Activated T-helper 2 cell treated with anti-CD3 and anti-CD28 coated beads, Interferon-gamma antibody, Interleukin-2, Interleukin-4, amounts not matched to agents 10 μg/mL and 5 μg/mL and 100 μg/mL, durations not matched to agents 14 hours and 24 hours and 36 hours (primary cell): ENCODE results near the gene SYNDIG1L. TPM values are rescaled to one million over a fixed set of nuclear protein-coding genes. Genes with fewer than 3 reads are reported as not detected.

Experiments
- DNase-seq: peaks from one replicate; pipeline ENCODE4 v3.0.0; 2021; ENCODE audit warnings: low spot score
- H3K27ac Mint-ChIP-seq: one replicate; pipeline ENCODE4 v1.8.0; 2021; ENCODE audit warnings: mixed read lengths
- H3K27me3 Mint-ChIP-seq: one replicate; pipeline ENCODE4 v1.8.0; 2021; ENCODE audit warnings: low read depth, mixed read lengths
- H3K36me3 Mint-ChIP-seq: one replicate; pipeline ENCODE4 v1.8.0; 2021; ENCODE audit warnings: low read depth, mixed read lengths
- H3K4me1 Mint-ChIP-seq: one replicate; pipeline ENCODE4 v1.8.0; 2021; ENCODE audit warnings: low read depth, mixed read lengths
- H3K4me3 Mint-ChIP-seq: one replicate; pipeline ENCODE4 v1.8.0; 2021; ENCODE audit warnings: low read depth, mild to moderate bottlenecking, moderate library complexity, mixed read lengths
- H3K9me3 Mint-ChIP-seq: one replicate; pipeline ENCODE4 v1.8.0; 2021; ENCODE audit warnings: mixed read lengths
- intact Hi-C: fragments of 100-400 bp; cut with micrococcal nuclease; formaldehyde crosslinking; loops from one replicate; pipeline ENCODE4 v1.15.1; 2023
- total RNA-seq: library from RNA; stranded (reverse); gene quantifications from 2 replicates; pipeline ENCODE4 v1.2.3, GENCODE V29; 2022

Gene SYNDIG1L
- total RNA-seq, 1 donor from 2014 or later: not detected

DNA sequence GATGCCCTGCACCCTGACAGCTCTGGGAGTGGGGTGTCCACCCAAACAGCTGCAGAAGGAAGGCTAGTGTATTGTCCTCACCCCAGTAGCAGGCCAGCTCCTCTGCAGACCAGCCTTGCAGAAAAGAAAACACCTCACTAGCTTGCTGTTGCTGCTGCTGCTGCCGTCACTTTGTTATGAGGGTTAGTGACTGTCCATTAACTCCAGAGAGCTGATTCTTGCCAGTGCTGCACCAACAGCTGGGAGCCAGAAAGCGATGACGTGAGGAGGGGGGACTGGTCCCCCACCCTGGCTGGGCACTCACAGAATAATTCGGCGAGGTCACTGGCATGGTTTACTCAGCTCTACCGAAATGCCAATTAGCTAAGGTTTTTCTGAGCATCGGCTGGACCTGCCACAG is 2.8 kb downstream of the SYNDIG1L start:
- H3K27me3 Mint-ChIP-seq: peaks cover 23% of the 10 kb centered on the region
- intact Hi-C loops: no loop called here
- peaks cover 2% of the 10 kb centered on the region for H3K4me1 Mint-ChIP-seq
- H3K27ac Mint-ChIP-seq: no peak overlapping the region
- H3K36me3 Mint-ChIP-seq: no peaks in the 10 kb centered on the region
- DNase-seq: no peak
- no peaks in the 10 kb centered on the region for H3K9me3 Mint-ChIP-seq
- H3K4me3 Mint-ChIP-seq: no peak overlapping the region

DNA sequence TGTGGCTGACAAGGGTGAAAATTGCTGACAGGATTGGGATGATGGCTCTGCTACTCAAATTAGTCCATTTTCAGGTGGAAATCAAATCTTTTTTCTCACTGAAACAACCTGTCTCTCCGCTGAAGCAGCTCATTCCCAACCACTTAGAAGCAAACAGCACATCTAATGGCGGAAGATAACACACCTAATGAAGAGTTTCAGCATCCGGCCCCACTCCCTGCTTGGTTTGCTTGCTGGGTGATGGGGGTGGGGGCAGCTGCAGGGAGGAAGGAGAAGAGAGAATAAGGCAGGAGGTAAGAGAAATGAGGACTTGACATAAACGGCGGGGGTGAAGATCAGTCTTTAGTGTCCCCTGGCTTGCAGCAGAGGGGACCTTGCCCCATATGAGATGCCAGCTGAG is 4.0 kb downstream of the SYNDIG1L start:
- H3K27ac Mint-ChIP-seq: no peak overlapping the region
- DNase-seq: no peak
- intact Hi-C loops: no loop called here
- H3K4me3 Mint-ChIP-seq: no peak overlapping the region
- H3K27me3 Mint-ChIP-seq: peaks cover 18% of the 10 kb centered on the region
- peaks cover 2% of the 10 kb centered on the region for H3K4me1 Mint-ChIP-seq
- H3K9me3 Mint-ChIP-seq: no peaks in the 10 kb centered on the region
- no peaks in the 10 kb centered on the region for H3K36me3 Mint-ChIP-seq

DNA sequence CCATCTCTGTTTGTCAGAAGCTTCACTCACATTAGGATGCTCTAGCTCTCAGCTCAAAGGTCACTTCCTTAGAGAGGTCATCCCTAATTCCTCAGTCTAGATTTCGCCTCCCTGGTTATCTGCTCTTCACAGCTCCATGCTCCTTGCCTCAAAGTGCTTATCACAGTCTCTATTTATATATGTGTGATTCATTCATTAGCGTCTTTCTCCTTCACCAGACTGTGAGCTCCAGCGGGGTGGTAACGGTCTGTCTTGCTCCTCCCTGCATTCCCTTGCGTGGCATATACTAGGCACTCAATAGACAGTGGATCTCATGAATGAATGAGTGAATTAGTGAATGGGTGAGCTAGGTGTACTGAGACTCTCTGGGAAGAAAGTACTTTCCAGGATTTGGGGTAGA is 6.9 kb downstream of the SYNDIG1L start:
- Mint-ChIP-seq H3K27me3 (peaks cover 14% of the 10 kb centered on the region), H3K36me3 (no peaks in the 10 kb centered on the region), H3K4me1 (no peaks in the 10 kb centered on the region), H3K27ac (no peak overlapping the region), H3K4me3 (no peak overlapping the region), H3K9me3 (no peaks in the 10 kb centered on the region)
- intact Hi-C loops: no loop called here
- no peak for DNase-seq

DNA sequence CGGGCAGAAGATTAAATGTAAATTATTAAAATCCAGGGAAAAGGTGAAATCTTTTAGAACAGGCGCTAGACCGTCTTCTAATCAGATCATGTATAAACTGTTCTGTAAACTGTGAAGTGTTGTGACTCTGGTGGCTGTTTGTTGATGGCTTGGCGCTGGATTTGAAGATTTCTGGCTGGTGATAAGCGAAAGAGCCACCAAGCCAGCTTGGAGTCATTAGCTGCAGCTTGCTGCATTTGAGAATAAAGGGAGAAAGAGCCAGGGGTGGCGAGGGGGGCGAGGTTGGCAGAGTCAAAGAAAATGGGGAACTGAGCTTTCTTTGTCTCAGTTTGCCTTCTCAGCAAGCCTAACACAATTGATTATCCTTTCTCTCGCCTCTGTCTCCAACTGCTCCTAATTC is 8.0 kb downstream of the SYNDIG1L start:
- peaks cover 15% of the 10 kb centered on the region for H3K27me3 Mint-ChIP-seq
- H3K36me3 Mint-ChIP-seq: no peaks in the 10 kb centered on the region
- no peak for DNase-seq
- no peak overlapping the region for H3K27ac Mint-ChIP-seq
- no peaks in the 10 kb centered on the region for H3K4me1 Mint-ChIP-seq
- intact Hi-C loops: no loop called here
- no peak overlapping the region for H3K4me3 Mint-ChIP-seq
- no peaks in the 10 kb centered on the region for H3K9me3 Mint-ChIP-seq

- H3K4me1 Mint-ChIP-seq: no peaks in the 10 kb centered on the region
- peaks cover 15% of the 10 kb centered on the region for H3K27me3 Mint-ChIP-seq
- intact Hi-C loops: no loop called here
- no peaks in the 10 kb centered on the region for H3K9me3 Mint-ChIP-seq
- no peak overlapping the region for H3K27ac Mint-ChIP-seq
- no peak for DNase-seq
- H3K4me3 Mint-ChIP-seq: no peak overlapping the region
- H3K36me3 Mint-ChIP-seq: no peaks in the 10 kb centered on the region
Measured at GRCh38 chr14:74417611-74418010, 8.4 kb downstream of the SYNDIG1L start.

GRCh38 chr14:74417201-74417600 is 8.8 kb downstream of the SYNDIG1L start:
- H3K36me3 Mint-ChIP-seq: no peaks in the 10 kb centered on the region
- intact Hi-C loops: no loop called here
- no peak for DNase-seq
- H3K4me3 Mint-ChIP-seq: no peak overlapping the region
- H3K9me3 Mint-ChIP-seq: no peaks in the 10 kb centered on the region
- no peak overlapping the region for H3K27ac Mint-ChIP-seq
- H3K27me3 Mint-ChIP-seq: peaks cover 15% of the 10 kb centered on the region
- no peaks in the 10 kb centered on the region for H3K4me1 Mint-ChIP-seq

DNA sequence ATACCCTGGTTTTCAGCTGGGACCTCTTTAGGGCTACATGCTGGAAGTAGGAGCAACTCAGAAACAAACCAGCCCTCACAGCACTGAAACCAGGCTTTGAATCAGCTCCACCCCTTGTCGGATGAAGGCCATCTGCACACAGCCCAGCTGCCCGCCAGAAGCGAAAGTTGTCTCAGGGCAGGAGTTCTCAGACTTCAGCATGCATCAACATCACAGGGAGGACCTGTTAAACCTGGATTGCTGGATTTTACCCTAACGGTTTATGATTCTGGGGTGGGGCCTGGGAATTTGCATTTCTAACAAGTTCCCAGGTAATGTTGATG is 10.9 kb downstream of the SYNDIG1L start:
- Mint-ChIP-seq H3K27ac (no peak overlapping the region), H3K4me1 (no peaks in the 10 kb centered on the region), H3K27me3 (peaks cover 7% of the 10 kb centered on the region), H3K36me3 (no peaks in the 10 kb centered on the region), H3K4me3 (no peak overlapping the region), H3K9me3 (no peaks in the 10 kb centered on the region)
- intact Hi-C loops: no loop called here
- DNase-seq: no peak

DNA sequence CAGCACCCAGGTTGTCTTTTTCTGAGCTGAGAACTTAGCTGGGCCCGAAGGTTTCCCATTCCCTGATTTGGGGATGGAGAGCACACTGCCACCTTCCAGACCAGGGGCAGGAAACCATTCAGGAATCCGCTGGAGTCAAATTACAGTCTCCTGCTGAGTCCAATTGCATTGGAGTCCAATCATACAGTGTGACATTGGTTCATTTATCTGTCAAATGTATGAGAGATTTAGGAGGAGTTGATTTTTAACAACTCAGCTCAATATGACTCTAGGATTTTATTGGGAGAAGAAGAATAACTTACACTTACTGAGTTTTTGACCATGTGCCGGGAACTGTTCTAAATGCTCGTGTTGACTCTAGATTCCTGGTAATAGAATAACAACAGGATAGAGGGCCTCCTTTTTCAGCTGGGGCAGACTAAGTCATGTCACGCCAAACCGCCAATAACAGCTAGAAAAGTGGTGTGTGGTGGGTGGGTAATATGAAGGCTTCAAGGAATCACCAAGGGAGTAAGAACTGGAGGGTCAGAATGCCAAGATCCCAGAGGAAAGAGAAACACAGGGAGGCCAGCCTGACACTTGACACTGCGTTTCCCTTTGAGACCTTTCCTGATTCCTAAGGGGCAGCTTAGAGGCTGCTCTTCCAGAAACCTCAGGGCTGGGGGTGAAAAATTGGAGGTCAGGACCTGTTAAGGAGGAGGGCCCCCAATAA is 11.5 kb downstream of the SYNDIG1L start:
- Mint-ChIP-seq H3K4me3 (no peak overlapping the region), H3K9me3 (no peaks in the 10 kb centered on the region), H3K4me1 (no peaks in the 10 kb centered on the region), H3K36me3 (no peaks in the 10 kb centered on the region), H3K27me3 (peaks cover 7% of the 10 kb centered on the region), H3K27ac (no peak overlapping the region)
- no peak for DNase-seq
- intact Hi-C loops: no loop called here

DNA sequence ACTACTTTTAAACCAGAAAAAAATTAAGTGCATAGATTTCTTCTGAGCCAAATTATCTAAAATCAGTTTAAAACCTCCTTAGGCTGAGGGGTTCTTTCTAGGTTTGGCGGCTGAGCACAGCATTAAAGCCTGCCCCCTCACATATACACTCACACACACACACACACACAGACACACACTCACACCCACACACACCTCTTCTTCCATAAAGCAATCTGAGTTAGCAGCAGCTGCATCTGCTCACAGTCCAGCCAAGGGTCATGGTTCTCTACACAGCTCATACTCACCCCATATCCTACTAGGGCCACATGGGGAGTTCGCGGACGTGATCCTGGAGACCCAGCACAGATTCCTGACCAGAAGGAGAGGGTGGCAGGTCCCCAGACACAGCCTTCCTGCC is 12.4 kb downstream of the SYNDIG1L start:
- peaks cover 7% of the 10 kb centered on the region for H3K27me3 Mint-ChIP-seq
- no peak overlapping the region for H3K27ac Mint-ChIP-seq
- intact Hi-C loops: no loop called here
- no peaks in the 10 kb centered on the region for H3K9me3 Mint-ChIP-seq
- H3K4me1 Mint-ChIP-seq: no peaks in the 10 kb centered on the region
- DNase-seq: no peak
- no peak overlapping the region for H3K4me3 Mint-ChIP-seq
- no peaks in the 10 kb centered on the region for H3K36me3 Mint-ChIP-seq

DNA sequence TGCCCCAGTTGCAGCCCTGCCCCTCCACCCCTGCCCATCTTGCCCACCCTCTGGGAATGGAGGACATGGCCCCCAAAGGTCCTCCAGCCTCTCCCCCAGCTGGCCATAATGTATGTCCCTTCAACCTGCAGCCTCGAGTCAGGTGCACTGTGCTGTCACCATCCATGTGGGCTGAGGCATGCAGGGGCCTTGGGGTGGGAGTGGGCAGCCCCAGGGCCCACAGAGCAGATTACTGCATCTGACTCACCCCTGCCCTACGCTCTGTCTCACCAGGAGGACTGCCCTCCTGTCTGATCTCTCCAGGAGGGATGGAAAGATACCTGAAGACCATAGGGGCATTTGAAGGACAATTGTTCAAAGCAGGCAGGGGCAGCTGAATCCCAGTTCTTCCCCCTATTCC is 13.3 kb downstream of the SYNDIG1L start:
- H3K27ac Mint-ChIP-seq: no peak overlapping the region
- H3K36me3 Mint-ChIP-seq: no peaks in the 10 kb centered on the region
- H3K27me3 Mint-ChIP-seq: peaks cover 7% of the 10 kb centered on the region
- H3K9me3 Mint-ChIP-seq: no peaks in the 10 kb centered on the region
- no peak overlapping the region for H3K4me3 Mint-ChIP-seq
- no peaks in the 10 kb centered on the region for H3K4me1 Mint-ChIP-seq
- no peak for DNase-seq
- intact Hi-C loops: no loop called here

DNA sequence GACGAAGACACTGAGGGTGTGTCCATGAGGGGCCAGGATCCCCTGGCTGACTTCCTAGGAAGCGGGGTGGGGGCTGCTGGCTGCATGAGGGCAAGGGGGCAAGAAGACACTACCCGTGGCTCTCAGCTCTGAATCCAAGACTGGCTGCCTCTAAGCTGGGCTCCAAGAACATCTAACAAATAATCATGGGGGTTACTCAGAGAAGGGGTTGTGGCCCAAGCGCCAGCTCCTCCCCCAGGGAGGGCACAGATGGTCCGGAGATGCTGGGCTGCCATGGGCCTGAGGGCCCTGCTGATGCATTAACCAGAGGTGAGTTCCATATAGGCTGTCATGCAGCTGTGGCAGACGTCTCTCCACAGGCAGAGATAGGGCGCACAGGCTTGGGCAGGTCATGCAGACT is 14.3 kb downstream of the SYNDIG1L start:
- no peaks in the 10 kb centered on the region for H3K9me3 Mint-ChIP-seq
- no peaks in the 10 kb centered on the region for H3K36me3 Mint-ChIP-seq
- no peak for DNase-seq
- peaks cover 7% of the 10 kb centered on the region for H3K27me3 Mint-ChIP-seq
- no peak overlapping the region for H3K4me3 Mint-ChIP-seq
- H3K27ac Mint-ChIP-seq: no peak overlapping the region
- intact Hi-C loops: no loop called here
- no peaks in the 10 kb centered on the region for H3K4me1 Mint-ChIP-seq

DNA sequence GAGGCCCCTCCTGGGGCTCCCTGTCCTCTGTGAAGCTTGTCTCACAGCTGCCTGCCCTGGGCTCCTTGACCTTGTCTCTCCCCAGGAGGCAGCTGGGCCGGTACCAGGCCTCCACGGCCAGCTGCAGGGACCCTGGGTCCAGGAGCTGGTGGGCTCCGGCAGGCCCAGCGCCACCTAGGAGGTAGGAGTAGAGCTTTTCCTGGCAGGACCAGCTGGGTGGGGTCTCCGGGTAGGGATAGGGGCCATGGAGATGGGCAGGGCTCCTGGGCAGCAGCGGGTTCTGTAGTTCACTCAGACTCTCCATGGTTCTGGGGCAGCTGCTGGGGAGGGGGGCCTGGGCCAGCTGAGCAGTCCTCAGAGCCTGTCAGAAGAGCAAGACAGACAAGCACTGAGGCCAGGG is 16.6 kb downstream of the SYNDIG1L start:
- H3K9me3 Mint-ChIP-seq: no peaks in the 10 kb centered on the region
- no peak overlapping the region for H3K4me3 Mint-ChIP-seq
- intact Hi-C loops: no loop called here
- no peak for DNase-seq
- peaks cover 2% of the 10 kb centered on the region for H3K27me3 Mint-ChIP-seq
- no peak overlapping the region for H3K27ac Mint-ChIP-seq
- H3K4me1 Mint-ChIP-seq: no peaks in the 10 kb centered on the region
- no peaks in the 10 kb centered on the region for H3K36me3 Mint-ChIP-seq

- no peak for DNase-seq
- Mint-ChIP-seq H3K27me3 (no peaks in the 10 kb centered on the region), H3K4me3 (no peak overlapping the region), H3K27ac (no peak overlapping the region), H3K36me3 (no peaks in the 10 kb centered on the region), H3K4me1 (no peaks in the 10 kb centered on the region), H3K9me3 (no peaks in the 10 kb centered on the region)
- intact Hi-C loops: no loop called here
Measured at GRCh38 chr14:74408870-74409269, 17.1 kb downstream of the SYNDIG1L start.

DNA sequence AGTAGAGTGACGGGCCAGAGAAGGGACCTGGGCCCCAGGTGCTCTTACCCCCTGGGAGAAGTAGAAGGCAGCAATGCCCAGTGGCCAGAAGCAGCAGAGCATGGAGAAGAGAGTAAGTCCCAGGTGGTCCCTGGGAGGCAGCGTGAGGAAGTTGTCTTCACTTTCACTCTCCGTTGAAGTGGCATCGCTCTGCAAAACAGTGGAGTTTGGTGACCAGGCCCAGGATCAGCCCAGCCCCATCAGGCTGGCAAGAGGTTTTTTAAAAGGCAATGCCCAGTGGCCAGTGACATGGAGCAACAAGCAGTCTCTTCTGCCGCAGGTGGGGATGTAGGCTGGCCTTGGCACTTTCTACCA is 18.2 kb downstream of the SYNDIG1L start:
- Mint-ChIP-seq H3K27me3 (no peaks in the 10 kb centered on the region), H3K36me3 (no peaks in the 10 kb centered on the region), H3K4me1 (peaks cover 1% of the 10 kb centered on the region), H3K4me3 (no peak overlapping the region), H3K27ac (no peak overlapping the region), H3K9me3 (no peaks in the 10 kb centered on the region)
- DNase-seq: no peak
- intact Hi-C loops: no loop called here
